ENCODE measurements around the gene CELF2. TPM values are rescaled to one million over a fixed set of nuclear protein-coding genes. Genes with fewer than 3 reads are reported as not detected.
"Not testable (repeated sequence)": the region's sequence is repeated elsewhere in the genome, so short reads cannot be mapped to it uniquely, and the experiment has no call there.

CELF2 gene
- total RNA-seq, 3 donors from 2014 or later (not counting 1 experiment from before 2014, with no cell fraction given): 282 to 298 (median 295) TPM

DNA sequence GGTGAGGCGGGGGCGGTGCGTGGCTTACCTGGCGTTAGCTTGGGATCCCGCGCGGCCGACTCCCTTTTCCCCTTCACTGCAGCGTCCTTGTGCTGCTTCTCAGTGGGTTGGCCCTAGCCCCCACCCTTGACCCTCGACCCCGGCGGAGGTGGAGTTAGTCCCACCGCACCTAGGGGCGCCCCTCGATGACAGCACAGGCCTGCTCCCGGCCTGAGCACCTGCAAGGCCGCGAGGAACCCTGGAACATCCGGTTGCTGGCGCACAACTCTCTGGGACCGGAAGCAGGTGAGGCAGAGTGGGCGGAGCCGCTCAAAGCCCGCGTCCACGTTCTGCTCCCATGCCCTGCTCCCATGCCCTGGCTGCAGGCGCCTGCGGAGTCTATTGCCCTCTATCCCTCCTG, 326.9 kb downstream of the CELF2 start:
- DNase-seq: peak in 1 of 2 donors; percentile 27
- no peak for TF ChIP-seq CTCF (IDR thresholded peaks at IDR 0.05)
- no peaks in the 10 kb centered on the region for H3K27me3 ChIP-seq (ENCODE audit: control insufficient read depth, insufficient read depth, low read length)
- intact Hi-C loops (cut with micrococcal nuclease): no loop called here
- peaks cover 5% of the 10 kb centered on the region for H3K4me1 ChIP-seq (ENCODE audit: control insufficient read depth, insufficient read depth, low read length)
- Mint-ChIP-seq H3K27me3 (ENCODE audit: low read depth in 2 of 2) (peaks cover 4 to 5% of the 10 kb centered on the region in 2 donors), H3K9me3 (no peaks in the 10 kb centered on the region), H3K27ac (no peak overlapping the region), H3K4me1 (peaks cover 15 to 19% of the 10 kb centered on the region in 2 donors), H3K36me3 (no peaks in the 10 kb centered on the region), H3K4me3 (peak overlapping the region; percentile 52)
- no peak overlapping the region for H3K27ac ChIP-seq (ENCODE audit: low read length)
- ATAC-seq: peak in 2 of 3 donors; percentile 41 to 44
- H3K4me3 ChIP-seq (ENCODE audit: low read length): no peak overlapping the region
- H3K36me3 ChIP-seq (ENCODE audit: control insufficient read depth, insufficient read depth, low read length): no peaks in the 10 kb centered on the region
- H3K9me3 ChIP-seq (ENCODE audit: control insufficient read depth, insufficient read depth, low read length): no peaks in the 10 kb centered on the region
- WGBS (ENCODE audit: insufficient coverage): 83% methylated on average over 28 of the region's 28 CpGs

- Histone ChIP-seq H3K27me3 (ENCODE audit: control insufficient read depth, insufficient read depth, low read length) (no peaks in the 10 kb centered on the region), H3K27ac (ENCODE audit: low read length) (no peak overlapping the region), H3K9me3 (ENCODE audit: control insufficient read depth, insufficient read depth, low read length) (no peaks in the 10 kb centered on the region), H3K4me3 (ENCODE audit: low read length) (no peak overlapping the region), H3K36me3 (ENCODE audit: control insufficient read depth, insufficient read depth, low read length) (no peaks in the 10 kb centered on the region), H3K4me1 (ENCODE audit: control insufficient read depth, insufficient read depth, low read length) (peaks cover 5% of the 10 kb centered on the region)
- intact Hi-C loops (cut with micrococcal nuclease): no loop called here
- Mint-ChIP-seq H3K4me1 (peaks cover 15 to 19% of the 10 kb centered on the region in 2 donors), H3K27me3 (ENCODE audit: low read depth in 2 of 2) (peaks cover 4 to 5% of the 10 kb centered on the region in 2 donors), H3K36me3 (no peaks in the 10 kb centered on the region), H3K9me3 (no peaks in the 10 kb centered on the region), H3K27ac (no peak overlapping the region), H3K4me3 (peak overlapping the region; percentile 52)
- peak in 1 of 3 donors; percentile 30 for ATAC-seq
- peak in 1 of 2 donors; percentile 15 for DNase-seq
- no peak for TF ChIP-seq CTCF (IDR thresholded peaks at IDR 0.05)
- WGBS (ENCODE audit: insufficient coverage): 66% methylated on average over 7 of the region's 10 CpGs
These were observed 327.8 kb downstream of the CELF2 start for GRCh38 chr10:11345224-11346054.

GRCh38 chr10:11347580-11347979, 329.9 kb downstream of the CELF2 start:
- H3K36me3 Mint-ChIP-seq; ATAC-seq; H3K9me3 Mint-ChIP-seq; H3K27ac ChIP-seq (ENCODE audit: low read length); H3K4me1 ChIP-seq (ENCODE audit: control insufficient read depth, insufficient read depth, low read length); H3K27ac Mint-ChIP-seq; H3K27me3 ChIP-seq (ENCODE audit: control insufficient read depth, insufficient read depth, low read length); H3K36me3 ChIP-seq (ENCODE audit: control insufficient read depth, insufficient read depth, low read length); H3K9me3 ChIP-seq (ENCODE audit: control insufficient read depth, insufficient read depth, low read length); H3K27me3 Mint-ChIP-seq (ENCODE audit: low read depth in 2 of 2); H3K4me3 ChIP-seq (ENCODE audit: low read length); H3K4me1 Mint-ChIP-seq; intact Hi-C loops (cut with micrococcal nuclease); DNase-seq; H3K4me3 Mint-ChIP-seq: not testable (repeated sequence)
- no CpG with 5 or more reads among the region's 5 CpGs for WGBS (ENCODE audit: insufficient coverage)

DNA sequence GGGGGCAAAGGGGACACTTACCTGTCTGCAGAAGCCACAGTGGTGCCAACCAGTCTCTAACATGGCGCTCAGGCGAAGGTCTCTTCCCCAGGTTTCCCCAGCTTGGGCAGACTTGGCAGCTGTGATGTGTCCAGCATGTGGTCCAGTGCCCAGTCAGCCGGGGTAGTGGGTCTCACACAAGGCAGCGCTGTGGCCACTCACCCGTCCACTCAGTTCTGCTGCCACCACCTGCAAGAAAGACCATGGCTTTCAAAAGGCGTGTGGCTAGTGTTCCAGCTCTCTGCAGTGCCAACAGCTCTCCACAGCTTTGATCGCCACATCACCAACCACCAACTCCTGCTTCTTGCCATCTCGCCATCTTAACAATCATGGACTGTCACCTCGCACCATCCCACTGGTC, 334.1 kb downstream of the CELF2 start:
- Histone ChIP-seq H3K9me3 (ENCODE audit: control insufficient read depth, insufficient read depth, low read length) (no peaks in the 10 kb centered on the region), H3K36me3 (ENCODE audit: control insufficient read depth, insufficient read depth, low read length) (no peaks in the 10 kb centered on the region), H3K4me3 (ENCODE audit: low read length) (no peak overlapping the region), H3K27me3 (ENCODE audit: control insufficient read depth, insufficient read depth, low read length) (no peaks in the 10 kb centered on the region), H3K4me1 (ENCODE audit: control insufficient read depth, insufficient read depth, low read length) (no peaks in the 10 kb centered on the region), H3K27ac (ENCODE audit: low read length) (no peak overlapping the region)
- Mint-ChIP-seq H3K4me3 (no peak overlapping the region), H3K27me3 (ENCODE audit: low read depth in 2 of 2) (peaks cover 5 to 7% of the 10 kb centered on the region in 2 donors), H3K4me1 (no peaks in the 10 kb centered on the region), H3K36me3 (no peaks in the 10 kb centered on the region), H3K27ac (no peak overlapping the region), H3K9me3 (no peaks in the 10 kb centered on the region)
- intact Hi-C loops (cut with micrococcal nuclease): no loop called here
- no peak for DNase-seq
- TF ChIP-seq CTCF (IDR thresholded peaks at IDR 0.05): no peak
- ATAC-seq: no peak
- WGBS (ENCODE audit: insufficient coverage): 95% methylated on average over 9 of the region's 9 CpGs
